Middle frontal gyrus (tissue), 1 donor: ENCODE measurements around the gene SRGAP3.

Source experiments
- DNase-seq: peaks from one replicate; pipeline ENCODE4 v3.0.0-alpha.2; 2015; ENCODE audit warnings: low spot score; ENCODE audit errors: extremely low spot score

SRGAP3 gene

DNA sequence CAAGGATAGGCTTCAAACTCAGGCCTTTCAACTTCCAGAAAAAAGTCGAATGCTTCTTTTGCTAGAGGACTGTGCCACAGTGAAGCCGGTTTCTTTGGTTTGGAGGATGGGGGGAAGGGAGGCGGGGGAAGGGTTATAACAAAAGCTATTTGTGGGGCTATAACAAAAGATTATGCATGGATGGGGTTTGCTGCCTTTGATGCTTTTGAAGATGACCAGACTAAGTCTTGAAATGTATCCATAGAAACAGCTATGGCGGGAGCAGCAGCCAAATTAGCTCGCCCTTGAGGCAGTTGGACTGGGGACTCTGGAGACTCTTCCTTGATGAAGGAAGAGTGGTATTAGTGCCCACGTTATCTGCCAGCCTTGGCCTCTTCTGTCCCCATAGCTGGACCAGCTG, 47.5 kb downstream of the SRGAP3 start:
- no peak for DNase-seq

DNA sequence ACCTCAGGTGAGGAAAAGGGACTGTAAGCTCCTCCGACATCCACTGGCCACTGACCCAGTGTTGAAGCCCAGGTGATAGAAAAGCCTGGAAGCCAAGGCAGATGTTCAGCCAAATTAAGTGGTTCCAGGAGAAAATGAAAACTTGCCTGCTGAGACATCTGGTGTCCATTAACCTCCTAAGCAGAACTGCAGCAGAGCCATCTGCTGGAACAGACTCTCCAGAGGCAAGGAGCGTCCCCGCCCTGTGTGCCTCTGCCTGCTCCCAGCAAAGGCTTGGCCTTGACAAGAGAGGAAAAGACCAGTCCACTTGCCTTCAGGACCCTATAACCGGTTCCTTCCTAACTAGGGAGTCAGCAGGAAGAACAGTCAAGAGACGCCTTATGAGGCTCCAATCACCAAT, 48.2 kb downstream of the SRGAP3 start:
- DNase-seq: no peak

DNA sequence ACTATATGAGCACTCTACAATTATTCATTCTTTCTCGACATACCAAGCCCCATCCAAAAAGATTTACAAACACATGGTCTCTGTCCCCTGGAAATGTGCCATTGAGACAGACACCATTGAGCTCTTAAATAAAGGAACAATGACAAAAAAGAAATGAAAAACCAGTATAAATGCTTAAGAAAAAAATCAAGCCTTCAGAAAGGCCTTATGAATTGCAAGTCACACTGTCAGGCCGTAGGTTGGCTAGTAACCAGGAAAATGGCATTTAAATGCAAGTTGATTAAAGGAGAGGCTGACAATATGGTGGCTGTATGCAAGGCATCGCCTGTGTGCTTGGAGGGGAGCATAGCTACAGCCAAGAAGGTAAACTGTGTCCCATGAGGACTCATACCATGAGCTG, 49.7 kb downstream of the SRGAP3 start:
- no peak for DNase-seq

DNA sequence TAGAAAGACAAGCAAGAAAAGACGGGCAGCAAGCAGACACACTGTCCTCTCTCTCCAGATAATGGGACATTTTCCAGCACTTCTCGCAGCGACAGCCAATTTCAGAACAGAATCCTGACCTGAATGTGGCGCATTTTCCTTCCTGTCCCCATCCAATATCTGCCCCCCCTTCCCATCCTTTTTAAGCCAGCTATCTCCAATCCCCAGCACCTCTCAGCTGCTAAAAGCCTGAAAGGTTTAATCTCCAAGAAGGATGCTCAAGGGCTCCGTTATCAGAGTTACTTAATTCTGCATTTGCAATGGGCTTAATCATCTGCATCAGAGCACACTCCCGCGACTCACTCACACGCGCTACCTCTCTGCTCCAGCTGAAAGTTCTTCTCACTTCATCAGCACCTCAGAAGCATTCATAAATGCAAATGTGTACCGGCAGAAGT, 50.5 kb downstream of the SRGAP3 start:
- no peak for DNase-seq

DNA sequence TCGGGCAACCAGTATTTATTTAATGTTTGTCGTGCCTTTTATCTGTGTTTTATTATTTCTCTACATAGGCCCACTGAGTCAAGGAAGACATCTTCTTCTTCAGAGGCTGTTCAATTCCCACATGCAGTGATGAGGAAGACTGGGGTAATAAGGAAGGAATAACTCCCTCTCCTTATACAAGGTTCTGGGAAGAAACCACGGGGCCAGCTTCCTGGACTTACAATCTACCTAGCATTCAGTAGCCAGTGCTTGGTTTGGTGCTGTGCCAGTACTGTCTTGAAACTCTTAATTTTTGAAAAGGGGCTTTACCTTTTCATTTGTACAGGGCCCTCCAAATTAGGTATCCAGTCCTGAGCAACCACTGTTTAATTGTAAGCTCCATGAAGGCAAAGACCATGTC, 51.2 kb downstream of the SRGAP3 start:
- no peak for DNase-seq

DNA sequence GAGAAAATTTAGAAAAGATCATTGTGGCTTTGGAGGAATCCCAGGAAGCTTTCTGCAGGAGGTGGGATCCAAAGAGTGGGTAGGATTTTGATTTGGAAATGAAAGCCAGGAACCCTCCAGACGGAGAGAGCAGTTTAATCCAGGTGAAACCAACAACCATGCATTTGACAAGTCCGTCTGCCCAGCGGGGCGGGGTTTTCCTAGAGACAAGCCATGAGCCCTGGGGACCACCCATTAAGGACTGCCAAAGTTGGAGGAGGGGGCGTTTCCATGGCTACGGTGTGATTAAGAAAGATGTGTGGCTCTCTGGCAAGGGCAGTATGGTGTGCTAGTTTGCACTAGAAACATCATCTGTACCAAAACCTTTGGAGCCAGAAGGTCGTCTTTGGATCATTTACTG, 53.4 kb downstream of the SRGAP3 start:
- DNase-seq: no peak

DNA sequence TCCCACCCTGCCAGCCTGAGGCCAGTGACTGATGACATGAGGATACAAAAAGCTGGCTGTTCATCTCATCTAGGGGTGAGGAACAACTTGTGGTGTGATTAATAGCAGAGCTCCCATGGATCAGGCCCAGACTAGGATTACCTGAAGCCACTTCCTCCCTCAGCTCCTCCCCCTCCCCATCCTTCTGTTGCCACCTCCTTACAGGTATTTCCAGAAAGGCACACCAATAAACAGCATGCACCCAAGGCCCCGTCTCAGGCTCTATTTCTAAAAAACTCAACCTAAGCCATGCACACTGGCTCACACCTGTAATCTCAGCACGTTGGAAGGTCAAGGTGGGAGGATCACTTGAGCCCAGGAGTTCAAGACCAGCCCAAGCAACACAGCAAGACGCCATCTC, 54.1 kb downstream of the SRGAP3 start:
- DNase-seq: no peak

DNA sequence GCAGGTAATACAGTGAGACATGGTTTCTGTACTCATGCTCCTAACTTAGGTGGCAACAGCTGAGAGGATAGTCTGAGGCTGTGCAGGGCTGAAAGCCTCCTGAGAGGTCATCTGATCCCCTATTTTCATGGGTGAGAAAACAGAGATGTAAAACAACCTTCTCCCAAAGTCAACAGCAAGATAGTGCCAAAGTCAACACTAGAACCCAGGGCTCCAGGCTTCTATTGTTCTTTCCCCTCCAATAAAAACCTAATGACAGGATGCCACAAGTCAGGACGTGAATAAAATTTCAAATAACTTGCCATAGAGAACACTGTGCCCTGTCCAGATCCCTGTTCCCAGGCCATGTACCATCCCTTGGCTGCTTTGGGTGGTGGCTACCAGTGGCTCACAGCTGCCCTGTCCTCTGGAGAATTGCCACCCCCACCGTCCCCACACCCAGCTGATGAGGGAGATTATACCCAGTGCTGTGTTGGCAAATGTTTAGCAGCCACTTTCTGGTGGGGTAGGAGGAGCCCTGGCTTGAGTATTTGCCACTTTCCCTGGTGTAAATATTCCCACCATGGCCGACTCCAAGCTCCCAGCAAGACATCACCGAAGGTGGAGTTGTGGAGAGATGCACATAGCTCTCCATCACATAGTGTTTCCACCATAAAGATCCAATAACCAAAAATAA, 54.8 kb downstream of the SRGAP3 start:
- DNase-seq: no peak

DNA sequence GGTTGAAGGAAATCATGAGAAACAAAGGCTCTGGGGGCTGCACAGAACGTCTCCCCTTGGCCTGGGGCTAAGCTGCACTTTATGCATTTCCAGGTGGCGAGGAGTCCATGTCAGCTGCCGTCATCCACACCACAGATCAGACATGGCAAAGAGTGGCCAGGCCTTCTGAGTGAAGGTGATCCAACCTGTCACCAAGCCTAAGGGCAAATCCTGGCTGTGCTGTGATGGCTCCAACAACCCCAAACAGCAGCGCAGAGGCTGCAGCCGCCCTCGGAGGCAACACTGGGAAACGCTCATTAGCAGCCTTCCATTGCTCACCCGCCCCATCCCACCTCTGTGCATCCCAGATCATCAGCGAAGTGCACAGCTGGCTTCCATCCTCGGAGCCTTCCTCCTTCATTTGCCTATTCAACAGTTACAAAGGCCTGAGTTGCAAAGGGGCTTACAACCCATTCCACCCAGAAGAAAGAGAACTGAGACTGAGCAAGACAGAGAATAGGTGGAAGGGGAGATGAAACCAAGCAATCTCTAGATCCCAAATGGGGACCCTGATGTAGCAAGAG, 55.7 kb downstream of the SRGAP3 start:
- no peak for DNase-seq

DNA sequence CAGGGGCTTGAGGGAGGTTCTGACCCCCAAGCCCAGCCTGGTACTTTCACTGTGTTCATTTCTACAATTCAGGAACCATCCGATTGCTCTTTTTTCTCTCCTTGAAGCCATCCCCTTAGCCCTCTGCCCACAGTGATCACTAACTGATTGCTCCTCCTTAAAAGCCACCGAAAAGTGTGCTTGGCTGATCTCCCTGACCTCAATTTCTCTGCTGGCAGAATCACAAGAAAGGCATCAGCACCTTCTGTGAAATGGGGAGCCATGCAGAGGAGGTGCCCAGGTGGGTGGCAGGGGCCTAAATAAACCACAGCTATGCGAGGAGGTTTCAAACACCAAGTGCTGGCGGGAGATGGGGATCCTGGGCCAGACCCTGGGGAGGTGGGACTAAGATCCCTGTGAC, 56.2 kb downstream of the SRGAP3 start:
- DNase-seq: no peak

DNA sequence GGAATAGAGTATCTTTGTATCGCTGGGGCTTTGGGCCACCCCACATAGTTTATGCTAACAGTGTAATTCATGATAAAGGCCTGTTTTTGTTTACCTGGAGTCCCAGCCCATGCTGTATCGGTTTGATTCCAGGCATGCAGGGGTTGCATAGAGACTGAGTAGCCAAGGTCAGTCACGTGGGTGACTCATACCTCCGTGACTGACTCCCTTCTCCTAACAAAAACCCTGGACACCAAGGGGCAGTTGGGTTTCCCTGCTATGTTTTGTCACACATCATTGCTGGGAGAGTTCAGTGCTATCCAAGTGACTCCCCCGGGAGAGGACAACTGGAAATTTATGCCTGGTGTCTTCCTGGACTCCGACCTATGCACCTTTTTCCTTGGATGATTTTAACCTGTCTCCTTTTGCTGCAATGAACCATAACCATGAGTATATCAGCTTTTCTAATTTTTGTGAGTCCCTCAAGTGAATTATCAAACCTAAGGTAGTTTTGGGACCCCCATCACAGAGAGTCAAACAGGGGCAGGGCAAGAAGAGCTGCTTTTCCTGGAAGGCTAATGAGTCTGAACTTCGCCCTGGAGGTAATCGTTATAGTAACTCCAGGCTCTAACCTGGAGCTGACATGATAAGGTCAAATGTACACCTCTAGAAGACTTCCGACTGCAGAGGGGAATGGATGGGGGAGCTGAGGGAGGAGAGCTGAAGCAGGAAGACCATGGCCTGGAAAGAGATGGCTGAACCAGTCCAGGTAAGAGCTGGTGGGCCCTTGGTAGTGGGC, 57.0 kb downstream of the SRGAP3 start:
- DNase-seq: no peak

DNA sequence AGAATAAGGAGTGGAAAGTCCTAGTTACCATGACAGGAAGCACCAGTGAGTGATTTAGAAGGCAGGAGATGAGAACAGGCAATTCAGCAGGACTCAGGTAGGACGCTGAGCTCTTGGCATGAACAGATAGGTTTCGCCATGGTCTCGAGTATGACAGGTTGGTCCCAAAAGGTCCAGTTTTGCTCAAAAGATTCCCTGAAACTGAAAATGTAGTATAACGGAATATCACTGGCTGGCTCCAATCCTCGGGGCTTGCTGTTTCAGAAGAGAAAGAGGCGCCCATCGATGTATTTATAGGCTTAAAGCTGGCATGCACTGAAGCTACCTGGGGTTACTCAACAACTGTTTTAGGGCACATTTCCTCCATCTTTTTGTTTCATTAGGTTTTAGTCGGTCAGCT, 59.2 kb downstream of the SRGAP3 start:
- no peak for DNase-seq

DNA sequence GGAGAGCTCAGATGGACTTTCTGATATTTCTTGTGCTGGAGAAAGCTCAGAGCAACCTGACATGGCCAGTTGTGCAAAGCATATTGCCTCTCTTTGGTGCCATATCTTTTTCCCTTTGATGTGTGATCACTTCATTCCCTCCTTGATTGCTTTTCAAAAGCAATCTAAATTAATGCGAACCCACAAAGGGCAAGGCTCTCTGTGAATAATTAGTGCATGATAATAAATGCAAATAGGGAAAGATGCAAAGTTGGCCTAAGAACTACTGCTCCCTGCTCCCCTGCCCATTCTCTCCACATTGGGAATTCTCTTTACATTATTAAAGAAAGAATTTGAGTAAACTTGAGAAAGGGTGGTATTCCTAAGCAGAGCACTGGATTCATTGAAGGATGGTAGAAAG, 60.9 kb downstream of the SRGAP3 start:
- no peak for DNase-seq

DNA sequence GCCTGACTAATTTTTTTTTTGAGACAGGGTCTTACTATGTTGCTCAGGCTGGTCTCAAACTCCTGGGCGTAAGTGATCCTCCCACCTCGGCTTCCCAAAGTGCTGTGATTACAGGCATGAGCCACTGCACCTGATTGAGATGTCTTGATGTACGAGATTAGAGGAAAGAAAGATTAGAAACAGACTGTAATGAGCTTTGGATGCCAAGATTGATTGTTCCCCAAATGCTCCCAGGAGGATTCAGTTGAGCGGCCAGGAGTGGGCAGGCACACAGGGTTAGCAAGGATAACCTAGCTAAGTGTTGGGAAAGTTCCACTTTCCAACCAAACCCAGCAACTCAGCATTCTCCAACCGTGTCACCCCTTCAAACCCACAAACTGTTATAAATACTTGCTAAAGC, 63.7 kb downstream of the SRGAP3 start:
- DNase-seq: no peak

DNA sequence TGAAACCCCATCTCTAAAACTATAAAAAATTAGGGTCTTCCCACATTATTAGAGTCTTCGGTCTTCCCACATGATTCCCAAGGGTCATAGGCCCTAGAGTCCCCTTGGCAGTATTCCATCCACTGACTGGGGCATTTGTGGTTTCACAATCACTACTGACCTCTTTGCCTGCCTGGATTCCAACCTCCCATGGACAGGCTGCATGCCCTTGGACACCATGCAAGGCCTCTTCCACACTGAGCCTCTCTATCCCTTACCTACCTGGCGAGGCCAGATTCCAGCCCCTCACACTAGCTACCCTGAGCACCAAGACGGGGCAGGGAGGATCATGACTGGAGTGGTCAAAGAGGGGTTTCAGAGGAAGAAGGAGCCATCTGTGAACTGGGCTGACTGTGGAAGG, 64.4 kb downstream of the SRGAP3 start:
- DNase-seq: no peak

DNA sequence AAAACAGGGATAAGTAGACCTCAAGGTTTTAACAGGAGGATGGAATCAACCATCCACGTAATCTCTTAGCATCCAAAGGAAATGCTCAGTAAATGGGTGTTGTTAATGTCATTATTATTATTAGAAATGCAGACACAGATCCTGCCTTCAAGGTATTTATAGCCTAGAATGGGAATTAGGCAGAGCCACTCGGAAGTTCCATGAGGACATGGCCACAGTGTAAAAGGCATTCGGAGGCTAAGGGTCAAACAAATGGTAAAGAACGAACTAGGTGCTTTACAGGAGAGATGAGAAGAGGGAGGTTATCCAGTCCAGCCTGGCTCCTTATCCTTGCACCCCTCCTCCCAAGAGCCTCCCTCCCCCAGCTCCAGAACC, 65.0 kb downstream of the SRGAP3 start:
- no peak for DNase-seq

DNA sequence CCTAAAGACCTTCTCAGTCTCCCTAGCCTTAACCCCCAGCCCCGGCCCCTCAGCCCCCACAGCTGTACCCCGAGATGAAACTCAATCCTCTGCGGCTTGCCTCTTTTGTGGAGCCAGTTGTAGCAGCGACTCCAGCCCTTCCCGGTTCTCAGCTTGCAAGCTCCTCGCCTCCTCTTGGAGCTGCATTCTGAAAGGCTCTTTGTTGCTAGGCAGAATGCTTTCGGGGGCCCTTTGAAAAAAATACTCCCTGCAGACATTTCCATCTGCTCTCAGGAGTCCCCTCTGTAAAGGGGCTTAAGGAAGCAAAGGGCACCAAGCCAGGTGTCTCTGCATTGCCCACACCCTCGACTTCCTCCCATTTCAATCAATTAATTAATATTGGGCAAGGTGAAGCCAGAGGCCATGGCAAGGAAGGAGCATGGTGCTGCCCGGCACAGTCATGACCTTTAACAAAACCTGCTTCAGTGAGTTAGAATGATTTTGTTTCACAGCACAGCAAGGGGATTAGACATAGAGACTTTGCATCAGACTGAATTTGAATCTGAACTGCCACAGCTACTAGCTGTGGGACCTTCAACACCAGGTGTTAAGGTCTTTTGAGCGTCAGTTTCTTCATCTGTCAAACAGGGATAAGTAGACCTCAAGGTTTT, 65.5 kb downstream of the SRGAP3 start:
- DNase-seq: peak; percentile 58

DNA sequence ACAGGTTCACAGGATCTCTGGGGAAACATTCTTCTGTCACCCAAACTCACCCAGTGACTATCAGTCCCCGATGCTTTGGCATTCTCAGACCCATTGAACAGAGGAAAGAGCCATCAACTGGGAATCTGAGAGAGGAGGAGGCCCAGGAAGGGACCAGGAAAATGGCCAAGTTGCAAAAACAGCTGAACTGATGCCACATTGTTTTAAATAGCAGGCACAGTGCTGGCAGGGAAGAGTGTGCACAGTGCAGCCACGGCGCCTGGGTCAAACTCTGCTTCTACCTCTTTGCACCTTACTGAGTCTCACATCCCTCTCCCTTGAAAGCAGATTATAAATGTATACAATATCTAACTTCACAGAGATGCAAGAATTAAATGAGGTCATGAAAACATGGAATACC, 66.4 kb downstream of the SRGAP3 start:
- peak; percentile 60 for DNase-seq

DNA sequence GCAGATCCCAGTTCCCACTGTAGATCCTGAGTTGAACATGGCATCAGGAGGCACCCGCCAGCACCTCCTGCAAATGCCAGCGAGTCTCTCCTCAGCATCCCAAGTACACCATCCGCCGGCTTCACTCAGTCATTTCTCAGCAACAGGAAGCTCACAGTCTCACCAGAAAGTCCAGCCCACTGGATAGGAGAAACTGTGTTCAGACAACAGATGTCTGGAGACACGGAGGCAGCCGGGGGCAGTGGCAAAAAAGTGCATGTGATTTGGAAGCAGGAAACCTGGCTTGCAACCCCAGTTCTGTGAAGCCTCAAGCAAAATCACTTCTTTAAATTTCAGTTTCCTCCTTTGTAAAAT, 68.7 kb downstream of the SRGAP3 start:
- peak; percentile 56 for DNase-seq

DNA sequence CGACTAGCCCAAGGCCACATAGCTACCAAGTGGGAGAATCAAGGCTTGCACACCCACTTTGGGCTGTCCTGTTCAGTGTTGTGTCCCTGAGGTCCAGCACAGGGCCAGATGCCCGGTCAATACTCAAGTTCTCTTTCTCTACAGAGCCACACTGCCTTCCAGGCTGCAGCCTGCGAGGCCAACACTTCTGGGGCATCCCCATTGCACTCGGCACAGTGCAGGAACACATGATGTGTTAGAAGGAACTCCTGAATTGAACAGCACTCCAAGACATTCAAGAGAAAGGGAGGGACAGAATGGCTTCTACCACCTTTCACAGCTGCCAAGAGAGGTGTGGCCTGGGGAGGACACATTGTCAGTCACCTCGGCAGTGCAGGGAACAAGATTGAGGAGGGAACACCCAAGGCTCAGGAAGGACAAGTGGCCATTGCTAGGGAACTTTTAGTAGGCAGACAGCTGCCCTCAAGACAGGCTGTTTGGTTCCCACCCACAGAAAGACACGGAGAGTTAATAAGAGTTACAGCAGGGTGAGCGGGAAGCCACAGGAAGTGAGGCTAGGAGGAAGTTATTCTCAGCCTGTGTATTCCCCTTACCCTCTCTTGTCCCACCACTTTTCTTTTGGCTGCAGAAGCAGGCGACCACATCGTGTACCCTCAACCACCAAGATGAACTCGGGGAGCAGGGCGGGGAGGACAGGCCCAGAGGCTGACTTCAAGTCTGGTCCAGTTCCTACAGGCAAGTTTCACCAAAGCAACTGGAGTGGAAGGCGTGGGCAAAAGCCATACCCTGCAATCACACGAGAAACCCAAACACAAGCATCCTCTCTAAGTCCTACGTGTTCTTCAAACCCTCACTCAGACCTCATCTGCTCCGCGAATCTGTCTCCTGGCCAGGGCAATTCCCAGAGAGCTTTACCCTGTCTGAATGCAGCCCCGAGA, 69.4 kb downstream of the SRGAP3 start:
- no peak for DNase-seq

DNA sequence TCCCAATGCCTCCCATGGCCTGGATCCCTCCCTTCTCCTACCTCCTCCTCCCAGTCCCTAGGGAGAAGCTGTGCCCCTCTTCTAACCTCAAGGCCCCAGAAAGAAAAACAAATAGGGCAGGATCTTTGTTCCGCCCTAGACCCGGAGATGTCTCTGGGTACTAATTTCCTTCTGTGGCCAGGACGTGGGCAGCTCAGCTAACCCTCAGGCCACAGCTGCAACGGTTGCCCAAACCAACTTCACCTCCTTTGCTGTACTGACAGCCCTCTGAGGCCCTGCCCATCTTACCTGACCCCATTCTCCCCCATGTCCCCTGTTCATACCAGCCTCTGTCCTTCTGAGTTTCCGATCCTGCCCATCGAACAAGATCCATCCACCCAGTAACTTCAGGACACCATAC, 70.7 kb downstream of the SRGAP3 start:
- DNase-seq: no peak
